Mesenchymal stem cell (in vitro differentiated cells and primary cell): ENCODE measurements around the gene ACOX2.

Experiments used
- DNase-seq: peaks from one replicate; pipeline ENCODE4 v3.0.0-alpha.2; 2013
- H2AFZ ChIP-seq: one replicate; pipeline ENCODE4 v1.6.1; 2013; ENCODE audit warnings: low read depth, mild to moderate bottlenecking, control low read depth, inconsistent platforms, low read length, moderate library complexity
- H2AK5ac ChIP-seq: 2 replicates; pipeline ENCODE4 v1.6.1; 2013; ENCODE audit warnings: low read length, moderate library complexity, mild to moderate bottlenecking, inconsistent platforms; ENCODE audit not compliant: severe bottlenecking
- H2BK120ac ChIP-seq: one replicate; pipeline ENCODE4 v1.6.1; 2013; ENCODE audit warnings: low read depth, mild to moderate bottlenecking, inconsistent platforms, low read length, moderate library complexity
- H2BK12ac ChIP-seq, 2 experiments: one replicate each; pipeline ENCODE4 v1.6.1; 2013; ENCODE audit warnings: inconsistent platforms in 2 of 2, low read length in 2 of 2, mild to moderate bottlenecking in 2 of 2, moderate library complexity in 2 of 2, control low read depth in 1 of 2
- H2BK15ac ChIP-seq: one replicate; pipeline ENCODE4 v1.6.1; 2013; ENCODE audit warnings: mild to moderate bottlenecking, low read depth, inconsistent platforms; ENCODE audit not compliant: poor library complexity, severe bottlenecking
- H2BK5ac ChIP-seq: 2 replicates; pipeline ENCODE4 v1.6.1; 2013; ENCODE audit warnings: low read depth, mild to moderate bottlenecking, low read length, control low read depth, inconsistent platforms; ENCODE audit not compliant: poor library complexity, severe bottlenecking
- H3K14ac ChIP-seq, 2 experiments: one replicate each; pipeline ENCODE4 v1.6.1; 2013; ENCODE audit warnings: inconsistent platforms in 2 of 2, low read length in 2 of 2, control low read depth in 1 of 2, mild to moderate bottlenecking in 1 of 2, moderate library complexity in 1 of 2
- H3K18ac ChIP-seq, 2 experiments: one replicate each; pipeline ENCODE4 v1.6.1; 2013; ENCODE audit warnings: inconsistent platforms in 2 of 2, low read length in 2 of 2, control low read depth in 1 of 2, low read depth in 1 of 2, mild to moderate bottlenecking in 1 of 2
- H3K23ac ChIP-seq, 2 experiments: one replicate each; pipeline ENCODE4 v1.6.1; 2013; ENCODE audit warnings: inconsistent platforms in 2 of 2, low read length in 2 of 2, mild to moderate bottlenecking in 2 of 2, moderate library complexity in 2 of 2, control low read depth in 1 of 2
- H3K27ac ChIP-seq: 2 replicates; pipeline ENCODE4 v1.5.1; 2013; ENCODE audit warnings: mild to moderate bottlenecking, moderate library complexity, low read length, control low read depth, inconsistent platforms; ENCODE audit not compliant: poor library complexity, severe bottlenecking
- H3K27me3 ChIP-seq, 2 experiments: 2 replicates each; pipeline versions ENCODE4 v1.6.1 to v1.7.0; 2013; ENCODE audit warnings: low read length in 2 of 2, mild to moderate bottlenecking in 2 of 2, moderate library complexity in 2 of 2, control low read depth in 1 of 2, inconsistent platforms in 1 of 2; ENCODE audit not compliant: control insufficient read depth in 1 of 2, insufficient read depth in 1 of 2
- H3K36me3 ChIP-seq, 2 experiments: 2 replicates each; pipeline versions ENCODE4 v1.6.1 to v1.7.0; 2013; ENCODE audit warnings: low read length in 2 of 2, control low read depth in 1 of 2, inconsistent platforms in 1 of 2, low read depth in 1 of 2, mild to moderate bottlenecking in 1 of 2; ENCODE audit not compliant: insufficient read depth in 2 of 2, control insufficient read depth in 1 of 2
- H3K4ac ChIP-seq, 2 experiments: one replicate each; pipeline ENCODE4 v1.6.1; 2013; ENCODE audit warnings: inconsistent platforms in 2 of 2, low read length in 2 of 2, mild to moderate bottlenecking in 2 of 2, moderate library complexity in 2 of 2, control low read depth in 1 of 2, low read depth in 1 of 2
- H3K4me1 ChIP-seq: 2 replicates; pipeline ENCODE4 v1.6.1; 2013; ENCODE audit warnings: low read depth, low read length, control low read depth; ENCODE audit not compliant: control insufficient read depth, insufficient read depth
- H3K4me2 ChIP-seq: 2 replicates; pipeline ENCODE4 v1.6.1; 2013; ENCODE audit warnings: low read length, mild to moderate bottlenecking, inconsistent platforms; ENCODE audit not compliant: poor library complexity, severe bottlenecking
- H3K4me3 ChIP-seq, 2 experiments: 2 replicates each; pipeline versions ENCODE4 v1.5.1 to v1.7.0; 2013; ENCODE audit warnings: low read length in 2 of 2, mild to moderate bottlenecking in 2 of 2, control low read depth in 1 of 2, low read depth in 1 of 2; ENCODE audit not compliant: insufficient read depth in 1 of 2
- H3K79me1 ChIP-seq: replicated peaks from 2 replicates; pipeline ENCODE4 v1.6.1; 2013; ENCODE audit warnings: mild to moderate bottlenecking, control low read depth, low read length, inconsistent platforms; ENCODE audit not compliant: poor library complexity, severe bottlenecking
- H3K9ac ChIP-seq: 2 replicates; pipeline ENCODE4 v1.7.0; 2013; ENCODE audit warnings: mild to moderate bottlenecking, low read length, moderate library complexity
- H3K9me3 ChIP-seq: 2 replicates; pipeline ENCODE4 v1.7.0; 2013; ENCODE audit warnings: mild to moderate bottlenecking, low read length; ENCODE audit not compliant: control insufficient read depth
- H4K8ac ChIP-seq: one replicate; pipeline ENCODE4 v1.6.1; 2013; ENCODE audit warnings: inconsistent platforms, mild to moderate bottlenecking, low read length, moderate library complexity
- H4K91ac ChIP-seq: one replicate; pipeline ENCODE4 v1.6.1; 2013; ENCODE audit warnings: mild to moderate bottlenecking, low read length, inconsistent platforms
- WGBS: methylation state at CpG from one replicate; pipeline ENCODE4 v1.1.7; 2013; ENCODE audit warnings: mixed read lengths; 5-methylcytosine and 5-hydroxymethylcytosine counted together

ACOX2 gene

DNA sequence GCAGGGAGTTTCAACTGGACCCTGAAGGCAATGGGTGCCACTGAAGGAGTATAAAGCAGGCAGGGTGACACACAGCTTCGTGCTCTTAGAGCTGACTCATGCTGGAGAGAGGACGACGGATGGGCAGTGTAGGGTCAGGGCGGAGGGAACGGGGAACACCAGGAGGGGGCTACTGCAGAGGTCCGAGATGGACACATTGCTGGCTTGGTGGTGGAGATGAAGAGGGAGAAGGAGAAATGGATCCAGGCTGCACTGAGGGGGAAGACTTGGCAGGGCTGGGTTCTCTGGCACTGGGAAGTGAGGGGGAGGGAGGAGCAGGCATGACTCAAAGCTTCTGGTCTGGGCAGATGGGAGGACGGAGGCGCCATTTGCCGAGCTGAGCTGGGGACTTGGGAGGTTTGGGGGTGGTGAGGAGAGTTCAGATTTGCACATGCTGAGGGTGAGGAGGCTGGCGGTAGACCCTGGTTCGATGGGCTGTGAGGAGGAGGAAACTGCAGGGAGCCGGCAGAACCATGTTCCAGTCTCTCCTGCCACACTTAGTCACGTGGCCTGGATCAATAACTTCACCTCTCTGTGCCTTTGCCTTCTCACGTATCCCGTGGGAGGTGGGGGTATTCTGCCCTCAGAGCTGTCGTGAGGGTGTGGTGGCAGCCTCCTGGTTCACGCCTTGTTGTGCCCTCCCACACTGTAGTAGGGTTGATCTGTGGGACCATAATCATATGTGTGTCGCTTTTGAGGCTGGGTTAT, 49.7 kb downstream of the ACOX2 start:
- no peak overlapping the region for H3K18ac ChIP-seq
- WGBS: 67% methylated on average over 17 of the region's 18 CpGs
- H4K91ac ChIP-seq: no peak overlapping the region
- no peak overlapping the region for H2AK5ac ChIP-seq
- H3K36me3 ChIP-seq: no peaks in the 10 kb centered on the region
- H3K4me2 ChIP-seq: peak overlapping the region; percentile 1
- H3K4me1 ChIP-seq: peaks cover 10% of the 10 kb centered on the region
- peak overlapping the region; percentile 62 for H4K8ac ChIP-seq
- no peak overlapping the region for H3K23ac ChIP-seq
- H3K4me3 ChIP-seq: peak overlapping the region in 1 of 2 experiments; percentile 30
- peak overlapping the region in 1 of 2 experiments; percentile 53 for H3K4ac ChIP-seq
- DNase-seq: peak; percentile 60
- no peak overlapping the region for H3K27ac ChIP-seq
- H3K27me3 ChIP-seq: peaks cover 0 to 22% of the 10 kb centered on the region in 2 experiments
- no peaks in the 10 kb centered on the region for H3K9me3 ChIP-seq
- H3K79me1 ChIP-seq: no peaks in the 10 kb centered on the region
- H3K9ac ChIP-seq: peak overlapping the region; percentile 58
- no peak overlapping the region for H2BK5ac ChIP-seq
- H2BK120ac ChIP-seq: peak overlapping the region; percentile 21
- peak overlapping the region in 1 of 2 experiments; percentile 19 for H3K14ac ChIP-seq
- H2BK12ac ChIP-seq: peak overlapping the region; percentile 29 to 44
- no peak overlapping the region for H2BK15ac ChIP-seq
- no peak overlapping the region for H2AFZ ChIP-seq

DNA sequence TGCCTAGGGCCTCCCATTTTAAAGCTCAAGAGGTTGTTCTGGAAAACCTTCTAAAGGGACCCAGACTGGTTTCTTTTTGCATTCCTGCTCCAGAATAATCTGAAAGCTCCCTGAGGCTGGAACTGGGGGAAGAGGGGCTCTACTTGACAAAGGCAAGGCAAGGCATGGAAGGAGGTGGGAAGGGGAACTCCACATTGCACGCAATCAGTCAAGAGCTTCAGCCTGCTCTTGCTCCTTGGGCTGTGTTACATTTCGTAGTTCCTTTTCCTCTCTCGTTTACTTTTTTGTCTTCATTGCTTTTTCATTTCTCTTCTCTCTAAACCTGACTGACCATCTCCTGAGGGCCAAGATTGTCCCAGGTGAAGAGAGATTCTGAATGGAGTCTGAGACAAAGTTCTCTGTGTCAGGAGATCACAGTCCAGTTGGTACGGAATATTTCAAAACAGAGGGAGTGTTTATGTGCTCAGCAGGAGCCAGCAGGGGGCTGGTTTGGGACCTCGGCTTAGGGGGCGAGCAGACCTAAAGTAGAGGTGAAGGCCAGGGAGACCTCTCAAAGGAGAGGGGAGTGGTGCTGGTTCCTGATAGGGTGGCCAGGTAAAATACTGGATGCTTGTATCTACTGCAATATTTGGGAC, 51.1 kb downstream of the ACOX2 start:
- H3K4me3 ChIP-seq: no peak overlapping the region
- H2BK15ac ChIP-seq: no peak overlapping the region
- H2BK5ac ChIP-seq: no peak overlapping the region
- no peak overlapping the region for H4K91ac ChIP-seq
- H3K9me3 ChIP-seq: no peaks in the 10 kb centered on the region
- no peak overlapping the region for H2BK12ac ChIP-seq
- H3K79me1 ChIP-seq: no peaks in the 10 kb centered on the region
- H3K27ac ChIP-seq: no peak overlapping the region
- no peak overlapping the region for H4K8ac ChIP-seq
- peaks cover 0 to 22% of the 10 kb centered on the region in 2 experiments for H3K27me3 ChIP-seq
- no peaks in the 10 kb centered on the region for H3K36me3 ChIP-seq
- no peak overlapping the region for H3K4me2 ChIP-seq
- no peak overlapping the region for H3K23ac ChIP-seq
- H3K18ac ChIP-seq: no peak overlapping the region
- 88% methylated on average over 5 of the region's 6 CpGs for WGBS
- no peak for DNase-seq
- H3K14ac ChIP-seq: no peak overlapping the region
- H2BK120ac ChIP-seq: no peak overlapping the region
- no peak overlapping the region for H2AK5ac ChIP-seq
- no peak overlapping the region for H3K9ac ChIP-seq
- no peak overlapping the region for H3K4ac ChIP-seq
- peaks cover 7% of the 10 kb centered on the region for H3K4me1 ChIP-seq
- no peak overlapping the region for H2AFZ ChIP-seq

DNA sequence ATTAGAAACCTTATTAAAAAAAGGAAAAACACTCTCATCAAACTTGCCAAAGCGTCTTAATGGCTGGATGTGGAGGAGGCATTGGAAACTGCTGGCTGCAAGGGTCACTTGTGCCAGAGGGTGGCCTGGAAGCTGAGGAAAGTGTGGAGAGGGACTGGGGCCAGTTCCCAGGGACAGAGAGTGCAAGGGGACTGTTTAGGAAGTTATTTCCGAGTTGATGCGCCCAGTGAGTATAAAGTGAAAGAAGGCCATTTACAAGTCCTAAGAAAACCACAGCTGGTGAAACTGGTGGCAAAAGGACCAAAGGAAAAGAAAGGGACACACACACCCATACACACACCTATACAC, 52.3 kb downstream of the ACOX2 start:
- Histone ChIP-seq H2AK5ac (no peak overlapping the region), H3K4me2 (no peak overlapping the region), H3K36me3 (no peaks in the 10 kb centered on the region), H3K9me3 (no peaks in the 10 kb centered on the region), H3K27me3 (peaks cover 0 to 22% of the 10 kb centered on the region in 2 experiments), H3K18ac (no peak overlapping the region), H3K9ac (no peak overlapping the region), H3K4ac (no peak overlapping the region), H2AFZ (no peak overlapping the region), H2BK15ac (no peak overlapping the region), H3K14ac (no peak overlapping the region), H3K23ac (no peak overlapping the region), H4K8ac (no peak overlapping the region), H3K79me1 (no peaks in the 10 kb centered on the region), H4K91ac (no peak overlapping the region), H3K27ac (no peak overlapping the region), H2BK5ac (no peak overlapping the region), H3K4me3 (no peak overlapping the region), H3K4me1 (peaks cover 7% of the 10 kb centered on the region), H2BK120ac (no peak overlapping the region), H2BK12ac (no peak overlapping the region)
- 88% methylated on average over 3 of the region's 3 CpGs for WGBS
- DNase-seq: no peak

DNA sequence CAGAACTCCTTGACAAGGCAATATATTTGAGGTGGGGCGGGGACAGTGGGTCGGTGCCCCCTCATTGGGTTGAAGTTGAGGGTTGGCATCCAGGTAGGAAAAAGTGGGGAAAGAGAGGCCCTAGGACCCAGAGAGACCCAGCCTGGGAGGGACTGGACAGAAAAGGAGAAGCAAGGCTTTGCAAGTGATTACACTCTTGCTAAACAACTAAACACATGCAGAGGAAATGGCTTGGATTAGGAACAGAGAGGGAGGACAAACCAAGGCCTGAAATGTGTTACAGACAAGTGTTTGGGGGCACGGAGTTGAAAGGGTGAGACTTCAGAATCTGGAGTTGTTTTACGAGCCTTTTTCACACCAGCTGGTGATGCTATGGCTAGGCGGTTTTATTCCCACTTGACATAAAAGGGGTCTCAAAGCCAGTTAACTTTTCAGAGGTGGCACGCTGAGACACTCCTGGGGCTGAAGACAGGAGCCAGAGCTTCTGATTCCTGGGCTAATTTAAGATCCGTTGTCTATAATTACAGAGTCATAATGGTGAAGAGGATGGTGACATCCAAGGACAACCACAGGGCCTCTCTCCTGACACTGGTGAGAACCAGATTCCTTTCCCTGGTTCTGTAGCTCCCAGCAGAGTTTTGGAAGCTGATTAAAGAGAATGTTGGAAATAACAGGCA, 52.8 kb downstream of the ACOX2 start:
- Histone ChIP-seq H3K4me1 (peaks cover 7% of the 10 kb centered on the region), H3K27me3 (peaks cover 0 to 21% of the 10 kb centered on the region in 2 experiments), H3K4me3 (no peak overlapping the region), H3K36me3 (no peaks in the 10 kb centered on the region), H3K18ac (no peak overlapping the region), H4K91ac (no peak overlapping the region), H3K79me1 (no peaks in the 10 kb centered on the region), H3K4ac (no peak overlapping the region), H3K23ac (no peak overlapping the region), H4K8ac (no peak overlapping the region), H2AFZ (no peak overlapping the region), H2BK15ac (no peak overlapping the region), H3K4me2 (no peak overlapping the region), H3K14ac (no peak overlapping the region), H2BK12ac (peak overlapping the region in 1 of 2 experiments; percentile 31), H3K9ac (no peak overlapping the region), H3K27ac (no peak overlapping the region), H2BK5ac (no peak overlapping the region), H3K9me3 (peaks cover 2% of the 10 kb centered on the region), H2BK120ac (no peak overlapping the region), H2AK5ac (no peak overlapping the region)
- WGBS: 58% methylated on average over 7 of the region's 7 CpGs
- no peak for DNase-seq
